Caki2 (cell line): ENCODE results near the gene SMARCA4. TPM values are rescaled to one million over a fixed set of nuclear protein-coding genes. Genes with fewer than 3 reads are reported as not detected.

Source experiments
- DNase-seq: peaks from one replicate; pipeline ENCODE4 v3.0.0-alpha.2; 2015; ENCODE audit warnings: low read depth
- in situ Hi-C: cut with HindIII; loops from 2 replicates; pipeline ENCODE4 v1.10.0; 2016; ENCODE audit warnings: low sequenced_read_pairs, low pct_unique_long_range_greater_than_20kb, mixed read lengths
- total RNA-seq: library from RNA; depleted of rRNA; stranded (reverse); fragments of >200 nt; shearing (Covaris generic); gene quantifications from 2 replicates; pipeline ENCODE4 v1.2.3, GENCODE V29; 2014; ENCODE audit warnings: low replicate concordance; rRNA removed

Gene SMARCA4
- 76.1 and 109 TPM in 2 replicates for total RNA-seq

- peak; percentile 96 for DNase-seq
- in situ Hi-C loops, result no loop called here
Observed at GRCh38 chr19:10960314-10961072, at the start of gene SMARCA4. TSS of gene SMARCA4 (plus strand) at chr19:10961030. CDS start at chr19:10984152, 23,122 bp downstream.

GRCh38 chr19:10911579-10912363, 49.1 kb upstream of the SMARCA4 start:
- DNase-seq, result no peak
- in situ Hi-C loops, result no loop called here

- in situ Hi-C loops, result no loop called here
- no peak for DNase-seq
Observed at GRCh38 chr19:10912619-10913018, 48.2 kb upstream of the SMARCA4 start.

- in situ Hi-C loops, result no loop called here
- DNase-seq, result no peak
Observed at GRCh38 chr19:10913716-10914340, 47.0 kb upstream of the SMARCA4 start.

GRCh38 chr19:10915130-10916091, 45.4 kb upstream of the SMARCA4 start:
- in situ Hi-C loops, result no loop called here
- DNase-seq, result peak; percentile 43

GRCh38 chr19:10916602-10917001, 44.2 kb upstream of the SMARCA4 start:
- in situ Hi-C loops, result no loop called here
- DNase-seq, result no peak

GRCh38 chr19:10918359-10918758, 42.5 kb upstream of the SMARCA4 start:
- in situ Hi-C loops, result no loop called here
- DNase-seq, result no peak

GRCh38 chr19:10919352-10920287, 41.2 kb upstream of the SMARCA4 start:
- in situ Hi-C loops, result no loop called here
- DNase-seq, result no peak

GRCh38 chr19:10920288-10920655, 40.6 kb upstream of the SMARCA4 start:
- DNase-seq, result no peak
- in situ Hi-C loops, result no loop called here

GRCh38 chr19:10920781-10921180, 40.0 kb upstream of the SMARCA4 start:
- no peak for DNase-seq
- in situ Hi-C loops, result no loop called here

GRCh38 chr19:10921199-10921909, 39.5 kb upstream of the SMARCA4 start:
- in situ Hi-C loops, result no loop called here
- no peak for DNase-seq

- in situ Hi-C loops, result no loop called here
- DNase-seq, result no peak
Observed at GRCh38 chr19:10921910-10922637, 38.8 kb upstream of the SMARCA4 start.

GRCh38 chr19:10922638-10923014, 38.2 kb upstream of the SMARCA4 start:
- DNase-seq, result no peak
- in situ Hi-C loops, result no loop called here

- DNase-seq, result no peak
- in situ Hi-C loops, result no loop called here
Observed at GRCh38 chr19:10923260-10924112, 37.3 kb upstream of the SMARCA4 start.

GRCh38 chr19:10924597-10924996, 36.2 kb upstream of the SMARCA4 start:
- DNase-seq, result no peak
- in situ Hi-C loops, result no loop called here
